Fibroblast of lung (primary cell): ENCODE measurements around the gene WFIKKN1. TPM values are rescaled to one million over a fixed set of nuclear protein-coding genes. Genes with fewer than 3 reads are reported as not detected.

Source experiments
- DNase-seq, 2 donors: peaks; one replicate each; pipeline versions ENCODE4 v3.0.0 to v3.0.0-alpha.2; 2010; ENCODE audit warnings: low read depth in 2 of 2
- H2AFZ ChIP-seq: 2 replicates; pipeline ENCODE4 v1.5.1; 2012; ENCODE audit warnings: low read length, control low read depth, inconsistent platforms
- H3K27ac ChIP-seq: 2 replicates; pipeline ENCODE4 v1.5.1; 2011; ENCODE audit warnings: low read length, control low read depth; ENCODE audit not compliant: insufficient read depth
- H3K27me3 ChIP-seq: 2 replicates; pipeline ENCODE4 v1.5.1; 2011; ENCODE audit warnings: mild to moderate bottlenecking, low read length; ENCODE audit not compliant: control insufficient read depth, insufficient read depth
- H3K36me3 ChIP-seq: 2 replicates; pipeline ENCODE4 v1.5.1; 2011; ENCODE audit warnings: low read length; ENCODE audit not compliant: control insufficient read depth, insufficient read depth
- H3K4me1 ChIP-seq: 2 replicates; pipeline ENCODE4 v1.5.1; 2011; ENCODE audit warnings: low read length; ENCODE audit not compliant: control insufficient read depth, insufficient read depth; ENCODE audit errors: extremely low read depth
- H3K4me2 ChIP-seq: 2 replicates; pipeline ENCODE4 v1.5.1; 2011; ENCODE audit warnings: low read length, control low read depth; ENCODE audit not compliant: insufficient read depth; ENCODE audit errors: extremely low read depth
- H3K4me3 ChIP-seq, 4 experiments: fragments of 200-600 bp in 1 of 4; sonication (generic) in 1 of 4; replicated peaks in 1 of 4; 2 replicates each; pipeline ENCODE4 v1.5.1; 2011 to 2016; ENCODE audit warnings: low read length in 4 of 4, low read depth in 3 of 4, mild to moderate bottlenecking in 3 of 4, control low read depth in 2 of 4, inconsistent platforms in 1 of 4, mixed read lengths in 1 of 4; ENCODE audit not compliant: insufficient read depth in 1 of 4; ENCODE audit errors: control extremely low read depth in 1 of 4
- H3K79me2 ChIP-seq: 2 replicates; pipeline ENCODE4 v1.5.1; 2012; ENCODE audit warnings: mild to moderate bottlenecking, low read length, inconsistent platforms; ENCODE audit not compliant: control insufficient read depth, insufficient read depth
- H3K9ac ChIP-seq: 2 replicates; pipeline ENCODE4 v1.5.1; 2011; ENCODE audit warnings: mild to moderate bottlenecking, low read length, control low read depth; ENCODE audit not compliant: insufficient read depth
- H3K9me3 ChIP-seq: 2 replicates; pipeline ENCODE4 v1.5.1; 2012; ENCODE audit warnings: low read depth, low read length; ENCODE audit not compliant: control insufficient read depth, insufficient read depth
- H4K20me1 ChIP-seq: 2 replicates; pipeline ENCODE4 v1.5.1; 2011; ENCODE audit warnings: low read length; ENCODE audit not compliant: control insufficient read depth, insufficient read depth; ENCODE audit errors: extremely low read depth
- EZH2 ChIP-seq: IDR thresholded peaks from 2 replicates; pipeline ENCODE4 v1.5.1; 2012; ENCODE audit warnings: low read length, control low read depth, mild to moderate bottlenecking; ENCODE audit errors: missing control alignments
- polyA plus RNA-seq, 2 donors: library from polyadenylated mRNA; depleted of rRNA in 1 of 2; stranded (reverse) in 1 of 2; unstranded in 1 of 2; fragments of >200 nt; gene quantifications; 2 replicates each; pipeline ENCODE4 v1.2.1, GENCODE V29; 2011 to 2012; ENCODE audit warnings: missing spikeins in 1 of 2
- total RNA-seq: library from RNA; depleted of rRNA; stranded (reverse); fragments of >200 nt; gene quantifications from 2 replicates; pipeline ENCODE4 v1.2.1, GENCODE V29; 2014
- TF ChIP-seq, protein P1 (sequence below), 2 donors: IDR thresholded peaks in 1 of 2; conservative IDR thresholded peaks in 1 of 2; 1 replicate in 1 of 2; 2 replicates in 1 of 2; pipeline ENCODE4 v1.5.1; 2011 to 2012; ENCODE audit warnings: low read length in 2 of 2, control low read depth in 1 of 2, inconsistent platforms in 1 of 2, low read depth in 1 of 2, mild to moderate bottlenecking in 1 of 2

The WFIKKN1 gene
- total and polyA plus RNA-seq, 2 donors (not counting 1 experiment from before 2014, with no cell fraction given), result 0.17 TPM; not detected in 1

- Histone ChIP-seq H3K27me3 (no peaks in the 10 kb centered on the region), H3K36me3 (peaks cover 6% of the 10 kb centered on the region), H2AFZ (no peak overlapping the region), H3K79me2 (no peaks in the 10 kb centered on the region), H3K27ac (no peak overlapping the region), H3K4me2 (no peak overlapping the region), H3K9me3 (no peaks in the 10 kb centered on the region), H3K4me3 (no peak overlapping the region), H3K9ac (no peak overlapping the region), H3K4me1 (peaks cover 8% of the 10 kb centered on the region), H4K20me1 (no peaks in the 10 kb centered on the region)
- DNase-seq, result no peak
- TF ChIP-seq, protein P1, sequence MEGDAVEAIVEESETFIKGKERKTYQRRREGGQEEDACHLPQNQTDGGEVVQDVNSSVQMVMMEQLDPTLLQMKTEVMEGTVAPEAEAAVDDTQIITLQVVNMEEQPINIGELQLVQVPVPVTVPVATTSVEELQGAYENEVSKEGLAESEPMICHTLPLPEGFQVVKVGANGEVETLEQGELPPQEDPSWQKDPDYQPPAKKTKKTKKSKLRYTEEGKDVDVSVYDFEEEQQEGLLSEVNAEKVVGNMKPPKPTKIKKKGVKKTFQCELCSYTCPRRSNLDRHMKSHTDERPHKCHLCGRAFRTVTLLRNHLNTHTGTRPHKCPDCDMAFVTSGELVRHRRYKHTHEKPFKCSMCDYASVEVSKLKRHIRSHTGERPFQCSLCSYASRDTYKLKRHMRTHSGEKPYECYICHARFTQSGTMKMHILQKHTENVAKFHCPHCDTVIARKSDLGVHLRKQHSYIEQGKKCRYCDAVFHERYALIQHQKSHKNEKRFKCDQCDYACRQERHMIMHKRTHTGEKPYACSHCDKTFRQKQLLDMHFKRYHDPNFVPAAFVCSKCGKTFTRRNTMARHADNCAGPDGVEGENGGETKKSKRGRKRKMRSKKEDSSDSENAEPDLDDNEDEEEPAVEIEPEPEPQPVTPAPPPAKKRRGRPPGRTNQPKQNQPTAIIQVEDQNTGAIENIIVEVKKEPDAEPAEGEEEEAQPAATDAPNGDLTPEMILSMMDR (conservative IDR thresholded peaks at IDR 0.05 in 1 of 2, IDR thresholded peaks at IDR 0.05 in 1 of 2; ENCODE audit: low read depth in 1 of 2, low read length in 2 of 2), result no peak
- TF ChIP-seq EZH2, result no peak
Observed at GRCh38 chr16:624526-625070, 6.2 kb upstream of the WFIKKN1 start.

DNA sequence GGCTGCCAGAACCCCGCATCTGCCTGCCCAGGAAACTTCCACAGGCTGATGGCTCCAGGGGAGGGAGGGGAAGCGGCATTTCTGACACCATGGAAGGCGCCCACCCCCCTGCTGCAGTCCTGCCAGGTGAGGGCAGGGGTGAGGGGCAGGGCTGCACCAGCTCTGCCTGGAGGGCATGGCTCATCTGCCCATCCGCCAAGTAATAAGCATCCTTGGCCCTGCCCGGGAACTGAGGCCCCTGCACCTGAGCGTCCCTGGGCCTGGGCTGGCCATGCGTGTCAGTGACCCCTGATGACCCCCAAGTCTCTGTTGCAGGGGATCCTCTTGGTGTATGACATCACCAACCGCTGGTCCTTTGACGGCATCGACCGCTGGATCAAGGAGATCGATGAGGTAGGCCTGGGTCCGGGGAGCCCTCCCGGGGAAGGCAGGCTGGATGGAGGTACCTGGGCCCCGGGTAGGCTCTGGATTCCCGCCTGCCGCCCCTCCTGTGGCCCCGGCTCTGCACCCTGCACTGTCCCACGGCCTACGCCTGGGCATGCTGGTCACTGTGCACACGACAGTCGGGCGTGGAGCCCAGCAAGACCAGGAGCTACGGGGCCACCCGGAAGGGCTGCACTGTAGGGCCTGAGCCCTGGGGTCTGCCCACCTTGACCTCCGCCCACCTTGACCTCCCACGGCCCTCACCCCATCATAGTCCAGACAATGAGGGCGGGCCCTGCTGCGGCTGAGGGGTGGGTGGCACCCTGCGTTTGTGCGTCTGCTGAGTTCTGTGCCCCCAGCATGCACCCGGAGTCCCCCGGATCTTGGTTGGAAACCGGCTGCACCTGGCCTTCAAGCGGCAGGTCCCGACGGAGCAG lies 5.4 kb upstream of the WFIKKN1 start:
- H3K9ac ChIP-seq, result no peak overlapping the region
- H2AFZ ChIP-seq, result no peak overlapping the region
- no peaks in the 10 kb centered on the region for H4K20me1 ChIP-seq
- H3K9me3 ChIP-seq, result no peaks in the 10 kb centered on the region
- no peak overlapping the region for H3K27ac ChIP-seq
- no peak for DNase-seq
- H3K4me3 ChIP-seq, result no peak overlapping the region
- peaks cover 6% of the 10 kb centered on the region for H3K36me3 ChIP-seq
- no peaks in the 10 kb centered on the region for H3K27me3 ChIP-seq
- H3K4me1 ChIP-seq, result peaks cover 8% of the 10 kb centered on the region
- H3K79me2 ChIP-seq, result no peaks in the 10 kb centered on the region
- H3K4me2 ChIP-seq, result no peak overlapping the region
- no peak for TF ChIP-seq EZH2
- TF ChIP-seq, protein P1 (conservative IDR thresholded peaks at IDR 0.05 in 1 of 2, IDR thresholded peaks at IDR 0.05 in 1 of 2; ENCODE audit: low read depth in 1 of 2, low read length in 2 of 2), result no peak

DNA sequence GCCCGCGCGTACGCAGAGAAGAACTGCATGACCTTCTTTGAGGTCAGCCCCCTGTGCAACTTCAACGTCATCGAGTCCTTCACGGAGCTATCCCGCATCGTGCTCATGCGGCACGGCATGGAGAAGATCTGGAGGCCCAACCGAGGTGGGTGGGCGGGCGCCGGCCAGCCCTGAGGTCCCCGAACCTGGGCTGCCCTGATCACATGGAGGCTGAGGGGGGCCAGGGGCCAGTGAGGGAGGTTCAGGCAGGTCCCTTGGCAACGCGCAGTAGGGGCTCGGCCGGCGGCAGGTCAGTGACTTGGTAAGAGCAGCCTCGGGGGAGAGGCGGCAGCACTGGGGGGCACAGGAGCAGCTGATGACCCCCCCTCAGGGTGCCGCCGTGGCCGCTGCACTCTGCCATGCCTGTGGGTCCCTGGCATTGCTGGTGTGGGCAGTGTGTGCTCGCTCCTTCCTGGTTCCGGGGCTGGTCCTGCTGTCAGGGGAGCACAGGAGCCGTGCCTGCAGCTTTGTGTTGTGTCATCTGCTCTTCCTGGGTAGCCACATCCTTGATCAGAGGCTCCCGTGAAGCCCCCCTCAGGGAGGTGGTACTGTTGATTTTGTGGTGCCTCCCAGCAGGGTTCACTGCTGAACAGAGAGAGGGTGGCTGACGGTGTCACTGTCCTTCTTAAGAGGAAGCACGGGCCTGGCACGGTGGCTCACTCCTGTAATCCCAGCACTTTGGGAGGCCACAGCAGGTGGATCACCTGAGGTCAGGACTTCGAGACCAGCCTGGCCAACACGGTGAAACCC lies 4.6 kb upstream of the WFIKKN1 start:
- no peak for TF ChIP-seq EZH2
- TF ChIP-seq, protein P1 (conservative IDR thresholded peaks at IDR 0.05 in 1 of 2, IDR thresholded peaks at IDR 0.05 in 1 of 2; ENCODE audit: low read depth in 1 of 2, low read length in 2 of 2), result no peak
- no peaks in the 10 kb centered on the region for H3K79me2 ChIP-seq
- H2AFZ ChIP-seq, result no peak overlapping the region
- H3K36me3 ChIP-seq, result peaks cover 6% of the 10 kb centered on the region
- no peaks in the 10 kb centered on the region for H3K9me3 ChIP-seq
- H3K9ac ChIP-seq, result no peak overlapping the region
- H3K4me2 ChIP-seq, result no peak overlapping the region
- H3K4me1 ChIP-seq, result peaks cover 8% of the 10 kb centered on the region
- H3K4me3 ChIP-seq, result no peak overlapping the region
- no peaks in the 10 kb centered on the region for H3K27me3 ChIP-seq
- DNase-seq, result no peak
- no peaks in the 10 kb centered on the region for H4K20me1 ChIP-seq
- H3K27ac ChIP-seq, result peak overlapping the region; percentile 66
